NCI-H2029 (cell line): ENCODE data around the gene MACROH2A1.

Experiments
- DNase-seq: peaks from one replicate; lab custom pipeline; 2025; lab: John Stamatoyannopoulos, UW

MACROH2A1 gene

DNA sequence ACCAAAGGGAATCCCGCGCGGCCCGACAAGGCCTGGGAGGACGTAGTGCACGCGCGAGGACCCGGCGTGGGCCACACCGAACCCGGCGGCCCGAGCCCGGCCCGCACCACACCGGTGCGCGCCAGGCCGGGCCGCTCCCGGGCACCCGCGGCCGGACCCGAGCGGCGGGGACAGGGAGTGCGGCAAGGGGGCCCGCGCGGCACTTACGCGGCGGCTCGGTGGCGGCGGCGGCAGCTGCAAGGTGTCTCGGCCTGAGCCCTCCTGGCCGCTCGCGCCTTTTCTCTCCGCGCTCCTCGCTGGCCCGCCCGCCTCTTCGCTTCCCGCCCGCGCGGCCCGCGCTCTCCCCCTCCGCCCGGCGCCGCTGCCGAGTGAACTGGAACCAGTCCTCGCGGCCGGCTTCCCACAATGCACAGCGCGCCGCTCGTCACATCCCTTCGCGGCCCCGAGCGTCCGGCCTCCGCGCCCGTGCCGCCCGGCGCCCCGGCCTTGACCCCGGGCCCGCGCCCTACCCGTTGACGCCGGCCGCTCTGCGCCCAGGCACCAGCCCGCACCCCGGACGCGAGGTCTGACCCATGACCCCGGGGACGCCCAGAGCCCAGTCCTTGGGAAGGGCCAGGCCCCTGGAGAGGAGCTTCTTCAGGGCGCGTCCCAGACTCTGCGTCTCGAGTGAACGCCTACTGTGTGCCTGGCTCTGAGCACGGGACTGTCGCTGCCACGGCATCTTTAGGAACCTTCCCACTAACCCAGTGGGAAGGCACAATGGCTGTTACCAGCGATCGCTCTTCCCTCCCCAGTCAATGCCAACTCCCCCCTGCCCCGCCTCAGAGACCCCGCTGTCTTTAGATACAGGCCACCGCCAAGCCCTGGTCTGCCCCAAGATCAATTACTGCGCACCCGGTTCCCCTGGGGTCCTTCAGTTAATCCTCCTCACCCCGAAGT is at the start of gene MACROH2A1:
Gene MACROH2A1 (minus strand): TSS at position 377 of the 939 bp plus-strand sequence. CDS start 10,138 bp downstream, outside the sequence.
- DNase-seq = peak; percentile 84

DNA sequence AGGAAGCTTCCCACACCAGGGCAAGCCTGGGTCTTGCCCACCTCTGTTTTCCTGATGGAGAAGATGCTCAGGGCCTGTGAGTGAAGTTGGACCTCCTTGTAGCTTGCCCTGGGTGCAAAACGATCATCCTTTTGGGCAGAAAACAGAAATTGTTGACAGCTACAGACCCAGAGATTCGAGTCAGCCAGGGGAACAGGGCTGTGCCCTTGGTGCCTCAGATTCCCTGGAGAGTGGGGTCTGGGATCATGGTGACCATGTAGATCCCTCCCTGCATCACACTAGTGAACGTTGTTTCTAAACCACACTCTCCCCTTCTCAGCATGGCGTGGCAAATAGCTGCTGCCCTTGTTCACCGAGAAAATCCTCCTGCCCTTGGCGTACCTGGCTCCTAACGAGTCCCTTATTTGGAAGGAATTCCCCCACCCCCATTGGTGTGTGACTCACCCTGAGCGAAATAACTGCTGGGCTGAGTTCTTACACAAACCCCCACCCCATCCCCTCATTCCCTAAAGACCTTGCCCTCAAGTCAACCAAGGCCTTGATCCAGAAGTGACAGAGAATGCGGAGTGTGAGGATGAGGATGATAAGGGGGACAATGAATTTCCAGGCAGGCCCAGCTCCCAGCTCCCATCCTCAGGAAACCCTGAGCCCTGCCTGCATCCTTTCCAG is 49.2 kb upstream of the MACROH2A1 start:
- DNase-seq = no peak

DNA sequence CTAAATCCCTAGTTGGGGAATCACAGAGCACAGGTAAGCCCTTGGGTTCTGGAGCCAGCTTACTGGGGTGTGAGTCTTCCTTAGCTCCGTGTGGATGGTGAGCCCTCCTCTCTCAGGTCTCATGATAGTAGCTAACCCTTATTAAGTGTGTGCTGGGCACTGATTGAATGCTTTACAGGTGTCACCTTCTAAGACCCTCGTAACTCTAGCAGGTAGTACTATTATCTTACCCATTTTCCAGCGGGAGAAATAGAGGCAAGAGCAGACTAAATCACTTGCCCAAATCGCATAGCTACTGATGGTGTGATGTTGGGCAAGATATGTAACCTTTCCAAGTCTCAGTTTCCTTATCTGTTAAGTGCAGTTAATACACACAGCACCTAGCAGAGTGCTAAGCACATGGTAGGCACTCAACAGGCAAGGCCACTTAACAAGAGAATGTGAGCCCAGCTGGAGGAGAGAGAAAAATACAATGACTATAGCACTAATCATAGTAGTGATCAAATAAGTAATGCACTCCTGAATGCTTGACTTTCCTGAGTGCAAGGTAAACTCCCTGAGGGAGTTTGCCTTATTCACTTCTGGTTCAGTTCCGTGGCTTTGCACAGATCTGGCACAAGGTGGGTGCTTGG is 48.4 kb upstream of the MACROH2A1 start, which contains the start of gene DCANP1:
Gene DCANP1 (minus strand): TSS at position 51 of the 632 bp plus-strand sequence. CDS start 240 bp downstream, outside the sequence.
- DNase-seq = peak; percentile 65

DNA sequence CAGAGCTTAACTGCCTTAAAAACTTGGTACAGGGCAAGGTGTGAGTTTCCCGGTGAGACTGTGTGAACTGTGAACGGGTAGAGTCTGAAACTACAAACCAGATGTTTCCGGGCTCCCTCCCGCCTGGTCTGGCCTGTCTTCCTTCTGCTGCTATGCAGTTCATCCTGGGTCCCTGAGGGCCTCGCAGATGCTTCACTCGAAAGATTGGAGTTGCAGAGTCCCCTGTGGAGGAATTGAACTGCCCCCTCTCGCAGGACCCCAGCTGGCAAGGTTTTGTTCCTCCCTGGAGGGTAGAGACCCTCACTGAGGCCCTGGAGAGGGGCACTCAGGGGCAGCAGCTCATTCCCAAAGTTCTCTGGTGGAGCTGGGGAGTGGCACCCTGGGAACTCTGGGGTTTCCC is 47.6 kb upstream of the MACROH2A1 start:
- no peak for DNase-seq

DNA sequence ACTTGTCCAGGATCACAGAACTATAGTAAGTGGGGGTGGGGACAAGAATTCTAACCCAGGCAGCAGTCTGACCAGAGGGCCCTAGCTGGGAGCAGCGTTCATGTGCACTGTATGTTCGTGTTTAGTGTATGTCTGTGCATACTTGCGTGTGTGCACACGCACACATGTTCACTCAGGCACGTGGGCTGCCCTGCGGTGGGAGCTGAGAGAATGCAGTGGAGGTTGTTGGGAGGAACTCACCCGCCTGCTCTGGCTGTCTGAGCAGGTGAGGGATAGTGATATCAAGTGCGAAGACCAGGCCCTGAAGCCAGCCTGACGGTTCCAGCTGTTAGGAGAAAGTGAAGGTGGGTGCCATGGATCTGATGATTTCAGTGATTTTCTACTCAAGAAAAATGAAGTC is 47.2 kb upstream of the MACROH2A1 start:
- DNase-seq = no peak

DNA sequence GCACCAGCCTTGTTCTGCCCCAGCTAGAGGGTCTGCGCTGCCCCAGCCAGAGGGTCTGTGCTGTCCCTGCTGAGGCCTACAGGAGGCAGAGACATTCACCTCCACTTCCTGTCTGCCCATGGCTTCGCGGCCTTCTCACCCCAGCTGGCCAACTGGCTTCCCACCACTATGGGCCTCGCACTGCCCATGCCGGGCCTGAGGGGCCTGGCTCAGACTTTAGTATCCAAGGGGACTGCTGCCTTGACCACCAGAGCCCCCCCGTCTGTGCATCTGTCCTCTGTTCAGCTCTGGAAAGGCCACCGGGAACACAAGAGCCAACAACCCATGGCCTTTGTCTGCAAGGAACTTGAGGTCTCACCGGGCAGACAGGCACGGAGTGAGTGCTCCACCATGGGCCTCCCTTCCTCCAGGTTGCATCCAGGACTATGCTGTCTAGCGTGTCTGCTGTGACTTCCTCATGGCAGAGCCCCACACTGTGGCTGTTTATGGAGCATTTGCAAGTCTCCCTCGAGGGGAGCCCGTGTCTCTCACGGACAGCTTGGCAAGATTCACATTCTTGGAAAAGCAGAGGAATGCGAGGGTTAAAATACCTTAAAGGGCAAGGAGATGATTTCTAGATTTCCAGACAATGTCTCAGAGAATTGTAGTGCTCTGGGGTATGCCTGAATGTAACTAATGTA is 46.4 kb upstream of the MACROH2A1 start:
- no peak for DNase-seq

DNA sequence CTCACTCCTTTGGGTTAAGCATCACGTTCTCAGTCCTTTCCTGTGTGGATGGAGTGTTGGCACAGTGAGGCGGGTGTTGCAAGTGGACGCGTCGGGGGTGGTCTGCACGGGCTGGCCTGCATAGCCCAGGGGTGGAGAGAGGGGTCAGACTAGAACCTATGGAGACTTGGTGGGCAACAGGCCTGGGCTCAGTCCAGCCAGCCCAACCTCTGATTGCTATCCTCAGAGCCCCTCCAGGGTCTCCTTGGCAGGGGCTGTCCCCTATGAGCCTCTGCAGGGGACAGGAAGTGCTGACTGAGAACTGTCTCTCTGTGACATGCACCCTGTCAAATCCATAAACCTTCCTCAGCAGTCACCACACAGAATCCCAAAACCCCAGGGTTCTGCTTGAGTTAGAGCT is 45.9 kb upstream of the MACROH2A1 start:
- no peak for DNase-seq

DNA sequence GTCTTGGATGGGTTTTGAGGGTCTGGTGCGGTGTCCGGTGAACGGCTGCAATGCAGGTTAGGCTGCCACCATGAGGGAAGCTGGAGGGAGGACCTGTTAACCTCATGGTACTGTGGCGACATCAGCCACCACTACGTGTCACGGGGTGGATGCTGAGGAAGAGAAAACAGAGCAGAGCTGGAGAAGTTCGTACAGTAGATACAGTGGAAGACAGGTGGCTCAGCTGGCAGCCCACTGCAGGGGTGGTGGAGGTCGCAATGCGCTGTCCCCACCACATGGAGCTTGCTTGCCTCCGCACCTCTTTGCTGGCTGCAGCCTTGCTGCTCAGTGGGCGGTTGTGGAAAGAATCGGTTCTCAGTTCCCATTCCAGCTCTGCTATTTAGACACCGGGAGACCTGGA is 45.3 kb upstream of the MACROH2A1 start:
- DNase-seq = no peak

DNA sequence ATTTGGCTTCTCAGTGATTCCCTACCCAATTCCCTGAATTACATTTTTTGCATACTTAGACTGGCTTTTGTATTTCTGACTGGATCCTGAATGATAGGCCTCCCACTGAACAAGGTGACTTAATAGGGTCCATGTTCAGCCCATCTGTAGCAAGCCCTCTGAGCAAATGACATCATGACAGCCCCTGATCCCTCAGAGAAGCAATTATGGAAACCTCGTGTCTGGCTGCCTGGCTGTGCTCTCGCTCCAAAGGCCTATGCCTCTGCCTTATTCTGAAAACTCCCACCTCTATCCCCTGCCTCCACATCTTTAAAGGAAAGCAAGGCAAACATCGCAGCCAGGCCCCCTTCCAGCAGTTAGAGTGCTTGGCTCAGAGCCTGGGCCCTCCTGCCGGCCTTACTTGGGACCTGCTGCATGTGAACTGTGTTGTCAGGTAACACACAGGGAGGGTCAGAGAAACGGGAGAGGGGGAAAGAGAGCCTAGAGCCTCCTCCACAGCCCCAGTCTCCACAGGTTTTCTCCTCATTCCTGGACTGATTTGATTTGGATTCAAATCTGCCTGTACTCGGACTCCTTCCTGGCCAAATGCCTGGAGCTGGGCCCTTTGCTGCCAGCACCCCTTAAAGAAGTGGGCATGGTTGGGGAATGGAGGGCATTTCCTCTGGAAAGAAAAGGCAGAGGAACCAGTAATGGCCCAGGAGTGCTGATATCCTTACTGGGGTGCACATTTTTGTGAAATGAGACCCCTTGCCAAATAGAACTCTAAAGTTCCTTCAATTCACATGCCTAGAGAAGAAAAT is 44.3 kb upstream of the MACROH2A1 start:
- DNase-seq = no peak

DNA sequence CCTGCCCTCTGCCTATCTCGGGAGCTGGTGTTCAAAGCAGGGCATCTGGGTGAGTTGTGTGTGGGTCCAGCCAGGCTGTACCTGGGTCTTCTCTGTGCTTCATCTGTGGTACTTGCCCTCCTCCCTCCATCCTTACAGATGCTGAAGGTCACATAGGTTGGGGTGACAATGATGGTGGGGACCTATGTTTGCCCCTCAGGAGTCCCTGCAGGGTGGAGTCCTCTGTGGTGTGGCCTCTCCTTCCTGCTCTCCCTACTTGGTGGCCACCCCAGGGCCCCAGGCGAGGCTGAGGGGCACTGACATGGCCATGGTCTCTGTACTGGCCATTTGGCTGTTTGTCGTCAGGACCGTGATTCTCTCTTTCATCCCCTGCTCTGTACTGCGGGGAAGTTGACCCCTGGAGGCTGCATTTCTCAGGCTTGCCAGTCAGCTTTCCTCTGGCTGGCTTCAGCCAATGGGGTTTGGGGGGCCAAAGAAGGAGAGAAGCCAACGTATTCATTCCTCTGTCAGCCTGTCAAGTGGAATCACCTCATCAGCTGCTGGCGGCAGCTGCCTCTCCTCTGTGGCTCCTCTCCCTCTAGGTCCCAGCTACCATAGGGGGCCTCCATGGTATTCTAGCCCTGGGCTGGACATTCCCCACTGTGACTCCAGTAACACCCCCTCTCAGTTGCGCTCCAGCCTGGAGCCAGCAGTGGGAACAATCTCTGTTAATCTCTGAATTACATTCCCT is 43.6 kb upstream of the MACROH2A1 start:
- DNase-seq = no peak

DNA sequence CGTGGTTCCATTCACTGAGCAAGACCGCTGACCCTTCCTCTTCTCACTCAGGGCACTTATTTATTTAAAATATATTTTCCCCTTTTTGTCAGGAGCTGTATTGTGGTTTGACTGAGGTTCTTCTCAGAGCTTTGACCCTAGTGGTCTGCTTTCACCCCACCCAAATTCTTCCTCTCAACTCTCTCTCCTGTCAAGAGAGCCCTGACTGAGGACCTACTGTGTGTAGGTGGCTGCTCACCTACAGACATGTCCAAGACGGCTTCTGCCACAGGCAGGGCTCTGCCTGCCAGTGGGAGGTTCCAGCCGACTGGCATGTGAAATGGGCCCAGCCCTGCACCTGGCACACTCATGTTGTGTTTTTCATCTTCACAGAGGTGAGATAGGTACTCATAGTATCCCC is 42.9 kb upstream of the MACROH2A1 start:
- DNase-seq = no peak

DNA sequence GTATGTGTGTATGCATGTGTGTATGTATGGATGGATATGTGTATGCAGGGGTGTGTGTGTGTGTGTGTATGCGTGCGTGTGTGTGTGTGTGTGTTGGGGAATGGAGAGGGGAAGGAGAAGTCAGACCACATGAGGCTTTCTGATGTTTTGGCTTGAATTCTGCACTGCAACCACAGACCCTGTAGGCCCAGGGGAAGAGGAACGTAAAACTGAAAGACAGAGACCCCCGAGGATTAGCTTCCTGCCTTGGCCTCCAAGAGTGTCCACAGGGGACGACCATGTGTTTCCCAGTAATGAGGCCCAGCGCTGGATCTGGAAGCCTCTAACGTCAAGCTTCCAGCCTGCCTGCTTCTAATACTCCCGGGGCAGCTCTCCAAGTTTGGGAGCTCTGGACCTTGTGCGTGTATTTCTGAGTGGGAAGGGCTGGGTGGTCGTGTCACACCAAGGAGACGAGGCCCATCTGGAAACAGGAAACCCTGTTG is 42.4 kb upstream of the MACROH2A1 start:
- DNase-seq = no peak

DNA sequence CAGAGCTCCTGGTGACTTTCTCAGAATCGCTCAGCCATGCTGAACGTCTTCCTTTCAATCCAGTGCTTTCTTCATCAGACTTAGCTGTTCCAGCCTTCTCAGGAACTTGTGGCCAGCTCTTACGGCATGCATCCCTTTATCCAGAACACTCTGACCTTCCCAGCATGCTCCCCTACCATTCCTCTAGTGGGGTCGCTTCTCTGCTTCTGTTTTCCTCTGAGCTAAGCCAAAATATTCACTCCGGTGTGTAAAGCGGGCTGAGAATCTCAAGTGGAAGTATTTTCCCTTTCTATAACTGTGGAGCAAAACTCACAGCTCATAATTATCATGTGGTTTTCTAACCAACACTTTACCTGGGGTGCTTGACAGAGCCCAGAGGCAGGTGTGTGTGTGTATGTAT is 41.9 kb upstream of the MACROH2A1 start:
- DNase-seq = no peak

DNA sequence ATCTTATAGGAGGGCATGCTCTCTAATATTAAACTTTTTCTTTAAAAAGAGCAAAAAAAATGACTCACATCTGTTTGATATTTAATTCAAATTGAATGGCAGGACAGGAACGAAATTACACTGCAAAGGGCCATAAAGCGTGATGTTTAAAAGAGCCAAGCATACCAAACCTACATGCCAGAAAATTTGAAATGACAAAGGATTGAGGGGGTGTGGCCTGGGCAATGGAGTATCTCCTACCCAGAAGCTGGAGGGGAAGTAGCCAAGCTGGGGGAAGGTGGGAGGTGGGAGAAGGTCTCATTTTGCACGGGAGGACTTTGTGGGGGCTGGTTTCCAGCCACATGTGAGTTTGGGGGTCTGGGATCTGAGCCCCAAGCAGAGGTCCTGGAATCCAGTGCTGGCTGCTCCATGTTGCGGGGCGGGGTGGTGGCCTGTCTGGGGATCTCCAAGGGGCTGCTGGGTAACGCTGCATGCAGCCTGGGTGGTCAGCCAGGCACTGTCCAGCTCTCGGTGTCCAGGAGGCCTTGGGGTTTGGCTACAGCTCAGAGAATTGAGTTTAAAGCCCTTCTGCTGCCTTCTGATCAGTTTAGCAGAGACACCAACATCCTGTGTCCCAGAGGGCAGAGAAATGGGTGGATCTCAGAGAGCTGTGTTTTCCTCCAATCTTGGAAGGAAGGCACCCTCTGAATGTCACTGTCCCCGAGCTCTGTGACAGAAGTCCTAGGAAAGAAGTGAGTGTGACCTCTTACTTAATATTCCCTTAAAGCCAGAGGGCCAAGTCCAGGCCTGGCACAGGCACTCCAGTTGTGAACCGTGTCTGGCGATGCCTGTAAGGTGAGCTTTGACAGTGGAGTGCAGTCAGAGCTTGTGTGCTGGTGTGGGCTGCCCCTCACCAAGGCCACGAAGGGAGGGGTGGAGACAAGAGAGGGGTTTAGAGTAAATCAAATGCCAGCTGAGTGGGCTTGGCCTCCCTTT is 40.5 kb upstream of the MACROH2A1 start:
- no peak for DNase-seq

DNA sequence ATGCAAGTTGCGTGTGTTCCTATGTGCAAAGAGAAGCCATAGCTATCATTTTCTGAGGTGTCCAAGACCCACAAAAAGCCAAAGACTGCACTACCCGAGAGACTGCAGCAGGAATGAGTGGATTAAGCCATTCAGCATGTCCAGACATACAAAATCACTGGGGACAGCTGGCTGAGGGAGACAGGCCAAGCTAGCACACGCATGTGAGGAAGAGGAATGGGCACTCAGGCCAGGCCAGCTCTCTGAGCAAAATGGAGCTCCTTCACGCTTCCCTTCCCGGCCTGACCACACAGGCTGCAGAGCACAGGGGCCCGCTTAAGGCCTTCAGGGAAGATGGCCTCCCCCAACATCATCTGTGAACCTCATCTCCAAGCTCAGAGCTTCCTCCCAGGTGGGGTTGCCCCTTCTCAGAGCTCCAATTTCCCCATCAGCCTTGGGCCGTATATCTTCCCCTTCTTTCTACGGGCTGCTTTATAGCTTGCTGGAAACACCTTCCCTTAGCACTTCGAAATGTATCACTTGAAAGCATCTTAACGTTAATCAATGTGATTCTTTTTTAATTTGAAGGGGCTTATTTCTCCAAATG is 39.7 kb upstream of the MACROH2A1 start:
- DNase-seq = no peak

DNA sequence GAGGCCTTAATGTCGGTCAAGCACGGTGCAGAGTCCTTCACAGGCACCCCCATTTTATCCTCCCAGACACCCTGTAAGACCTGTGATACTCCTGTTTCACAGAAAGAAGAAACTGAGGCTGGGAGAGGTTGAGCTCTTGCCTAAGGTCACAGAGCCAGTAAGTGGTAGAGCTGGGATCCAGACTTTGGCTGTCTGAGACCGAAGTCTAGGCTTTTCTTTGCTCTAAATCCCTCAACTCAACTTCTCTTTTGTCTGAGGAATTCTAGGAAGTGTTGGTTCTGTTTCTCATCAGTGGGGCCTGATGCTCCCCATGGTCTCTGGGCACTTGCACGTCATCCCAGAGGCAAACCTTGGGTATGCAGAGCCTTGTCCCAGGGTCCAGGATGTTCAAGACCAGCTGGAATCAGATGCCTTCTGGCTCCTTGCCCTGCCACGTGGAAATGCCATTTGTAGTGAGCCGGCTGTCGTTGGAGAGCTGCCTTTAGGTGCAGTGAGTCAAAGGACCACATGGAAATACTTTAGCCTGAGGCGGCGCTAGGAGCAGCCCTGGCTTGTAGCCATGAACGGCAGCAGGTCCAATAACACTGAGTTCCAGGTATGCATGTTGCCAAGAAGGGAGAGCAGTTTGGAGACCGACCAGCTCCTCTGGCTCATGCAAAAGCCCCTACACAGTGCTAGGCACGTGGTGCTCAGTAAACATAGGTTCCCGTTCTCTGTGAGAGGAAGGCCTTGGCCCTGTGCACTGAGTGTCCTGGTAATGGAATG is 38.9 kb upstream of the MACROH2A1 start:
- DNase-seq = peak; percentile 96

DNA sequence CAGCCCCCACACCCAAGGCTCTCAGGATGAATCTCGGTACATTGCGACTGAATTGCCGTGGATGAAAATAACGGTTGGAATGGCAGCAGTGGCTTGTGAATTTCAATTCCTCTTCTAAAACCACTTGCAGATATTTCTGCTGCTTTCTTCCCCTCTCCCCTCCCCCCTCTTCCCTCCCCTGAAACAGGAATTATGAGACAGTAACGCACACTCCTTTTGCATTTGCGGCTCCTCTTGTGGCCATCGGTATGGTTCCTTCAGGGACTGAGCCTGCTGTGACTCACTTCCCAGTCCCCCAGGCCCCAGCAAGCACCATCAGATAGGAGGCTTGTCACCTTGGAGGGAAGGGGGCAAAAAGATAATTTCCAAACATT is 38.4 kb upstream of the MACROH2A1 start:
- DNase-seq = no peak

DNA sequence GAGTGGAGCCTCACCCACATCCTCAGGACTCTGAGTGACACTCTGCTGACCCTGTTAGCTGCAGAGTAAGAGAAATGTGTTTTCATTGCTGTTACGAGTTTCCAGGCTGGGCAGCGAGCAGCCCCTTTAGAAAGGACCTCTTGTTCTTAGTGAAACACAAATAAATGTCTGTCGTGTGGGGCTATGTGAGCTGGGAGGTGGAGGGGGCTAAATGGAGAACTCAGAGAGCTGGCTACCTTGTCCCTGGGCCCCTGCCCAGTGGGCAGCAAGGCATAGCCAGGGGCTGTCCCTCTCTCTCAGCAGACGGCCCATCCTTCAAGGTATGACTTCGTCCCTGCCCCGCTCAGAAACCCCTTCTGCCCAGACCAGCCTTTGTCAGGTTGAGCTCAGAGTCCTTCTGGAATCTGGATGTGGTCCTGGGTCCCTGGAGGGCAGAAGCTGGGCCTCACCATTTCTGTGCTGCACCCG is 38.0 kb upstream of the MACROH2A1 start:
- no peak for DNase-seq
